ENCODE measurements around the gene NTSR2.

Gene NTSR2

DNA sequence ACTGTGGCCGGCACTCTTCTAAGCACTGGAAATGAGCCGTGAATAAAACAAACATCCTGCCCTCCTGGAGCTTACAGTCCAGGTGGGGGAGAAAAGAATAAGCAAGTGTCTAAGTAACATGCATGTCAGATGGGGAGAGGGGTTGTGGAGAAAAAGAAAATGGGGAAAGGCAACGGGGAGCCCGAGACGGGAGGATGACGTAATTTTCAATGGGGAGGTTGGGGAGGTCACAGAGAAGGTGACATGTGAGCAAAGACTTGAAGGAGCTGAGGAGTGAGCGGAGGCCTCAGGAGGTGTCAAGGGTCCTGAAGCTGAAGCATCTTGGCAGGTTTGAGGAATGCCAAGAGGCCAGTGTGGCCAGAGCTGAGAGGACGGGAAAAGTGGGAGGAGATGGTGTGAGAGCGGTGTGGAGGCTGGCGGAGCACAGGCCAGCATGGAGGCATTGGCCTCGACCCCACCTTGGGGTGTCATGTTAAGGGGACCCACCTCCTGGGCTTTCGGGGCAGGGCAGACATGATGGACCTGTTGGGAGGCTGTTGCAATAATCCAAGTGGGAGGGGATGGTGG is 15.0 kb upstream of the NTSR2 start:
- TF ChIP-seq EZH2phosphoT487 (IDR thresholded peaks at IDR 0.05; ENCODE audit: low read length) (no peak), CTCF (IDR thresholded peaks at IDR 0.05; ENCODE audit: low read length) (no peak), EZH2 (optimal IDR thresholded peaks at IDR 0.05; ENCODE audit: low read depth, low read length) (no peak)
- no peaks in the 10 kb centered on the region for H3K9me3 ChIP-seq (replicated peaks; ENCODE audit: insufficient read depth, low read length)
- no peak for DNase-seq

GRCh38 chr2:11683966-11684365 is 14.0 kb upstream of the NTSR2 start:
- no peaks in the 10 kb centered on the region for H3K36me3 ChIP-seq (replicated peaks; ENCODE audit: insufficient read depth, low read length)
- 0 out of 2 replicates have a peak, but pooled peaks cover 13% of the 10 kb centered on the region for H3K27me3 ChIP-seq (replicated peaks; ENCODE audit: insufficient read depth, low read length)

More for the DNA sequence above, 15.0 kb upstream of the NTSR2 start:
- H3F3A ChIP-seq (ENCODE audit: insufficient read depth, low read length): 0 out of 2 replicates have a peak, but pooled peaks cover 4% of the 10 kb centered on the region
- 0 out of 2 replicates have a peak, but pooled peaks cover 13% of the 10 kb centered on the region for H3K27me3 ChIP-seq (replicated peaks; ENCODE audit: insufficient read depth, low read length)
- no peak overlapping the region for H3K4me3 ChIP-seq (ENCODE audit: low read length)
- no peaks in the 10 kb centered on the region for H3K36me3 ChIP-seq (replicated peaks; ENCODE audit: insufficient read depth, low read length)
- H2AFZ ChIP-seq (ENCODE audit: low read length): no peak overlapping the region
- H3K79me2 ChIP-seq (ENCODE audit: low read length): no peaks in the 10 kb centered on the region
- no peaks in the 10 kb centered on the region for H4K20me1 ChIP-seq (ENCODE audit: insufficient read depth, low read length)
- no peaks in the 10 kb centered on the region for H3K9me2 ChIP-seq (replicated peaks; ENCODE audit: insufficient read depth, low read length)
- no peak overlapping the region for H3K4me2 ChIP-seq (ENCODE audit: low read depth, low read length)
- H3K4me1 ChIP-seq (ENCODE audit: low read length): peaks cover 10% of the 10 kb centered on the region
- no peak overlapping the region for H3K9ac ChIP-seq (ENCODE audit: low read length)
- H3K27ac ChIP-seq (ENCODE audit: low read length): no peak overlapping the region

GRCh38 chr2:11683476-11683875 is 13.5 kb upstream of the NTSR2 start:
- no peak overlapping the region for H3K9ac ChIP-seq (ENCODE audit: low read length)
- H2AFZ ChIP-seq (ENCODE audit: low read length): no peak overlapping the region

More at GRCh38 chr2:11683966-11684365, 14.0 kb upstream of the NTSR2 start:
- Histone ChIP-seq H3K9ac (ENCODE audit: low read length) (no peak overlapping the region), H4K20me1 (ENCODE audit: insufficient read depth, low read length) (no peaks in the 10 kb centered on the region), H3K79me2 (ENCODE audit: low read length) (no peaks in the 10 kb centered on the region), H3F3A (ENCODE audit: insufficient read depth, low read length) (0 out of 2 replicates have a peak, but pooled peaks cover 4% of the 10 kb centered on the region), H3K9me3 (replicated peaks; ENCODE audit: insufficient read depth, low read length) (no peaks in the 10 kb centered on the region), H3K4me3 (ENCODE audit: low read length) (no peak overlapping the region), H3K4me1 (ENCODE audit: low read length) (peaks cover 7% of the 10 kb centered on the region), H3K9me2 (replicated peaks; ENCODE audit: insufficient read depth, low read length) (no peaks in the 10 kb centered on the region), H2AFZ (ENCODE audit: low read length) (no peak overlapping the region), H3K27ac (ENCODE audit: low read length) (no peak overlapping the region), H3K4me2 (ENCODE audit: low read depth, low read length) (no peak overlapping the region)
- DNase-seq: no peak
- TF ChIP-seq EZH2phosphoT487 (IDR thresholded peaks at IDR 0.05; ENCODE audit: low read length): no peak

More at GRCh38 chr2:11683476-11683875, 13.5 kb upstream of the NTSR2 start:
- DNase-seq: no peak
- no peak overlapping the region for H3K4me3 ChIP-seq (ENCODE audit: low read length)
- peaks cover 4% of the 10 kb centered on the region; the same call in 1 of the 2 replicates for H3K4me1 ChIP-seq (ENCODE audit: low read length)
- H3K27ac ChIP-seq (ENCODE audit: low read length): no peak overlapping the region
- 0 out of 2 replicates have a peak, but pooled peaks cover 4% of the 10 kb centered on the region for H3F3A ChIP-seq (ENCODE audit: insufficient read depth, low read length)
- no peak for TF ChIP-seq CTCF (IDR thresholded peaks at IDR 0.05; ENCODE audit: low read length)
- no peak for TF ChIP-seq EZH2phosphoT487 (IDR thresholded peaks at IDR 0.05; ENCODE audit: low read length)
- TF ChIP-seq EZH2 (optimal IDR thresholded peaks at IDR 0.05; ENCODE audit: low read depth, low read length): no peak
- no peaks in the 10 kb centered on the region for H3K36me3 ChIP-seq (replicated peaks; ENCODE audit: insufficient read depth, low read length)
- no peaks in the 10 kb centered on the region for H3K9me3 ChIP-seq (replicated peaks; ENCODE audit: insufficient read depth, low read length)
- H3K9me2 ChIP-seq (replicated peaks; ENCODE audit: insufficient read depth, low read length): no peaks in the 10 kb centered on the region
- H3K79me2 ChIP-seq (ENCODE audit: low read length): no peaks in the 10 kb centered on the region
- H3K4me2 ChIP-seq (ENCODE audit: low read depth, low read length): no peak overlapping the region
- H3K27me3 ChIP-seq (replicated peaks; ENCODE audit: insufficient read depth, low read length): 0 out of 2 replicates have a peak, but pooled peaks cover 13% of the 10 kb centered on the region
- no peaks in the 10 kb centered on the region for H4K20me1 ChIP-seq (ENCODE audit: insufficient read depth, low read length)

Measured in MM.1S (cell line).